Neural cell (in vitro differentiated cells): ENCODE measurements around the gene HNRNPLL. TPM values are rescaled to one million over a fixed set of nuclear protein-coding genes. Genes with fewer than 3 reads are reported as not detected.

Experiments
- H2AFZ ChIP-seq: fragments of 200-600, 300-800 bp; sonication (generic), shearing (Covaris generic); 2 replicates; pipeline ENCODE4 v1.6.0; 2014; ENCODE audit warnings: low read depth, mild to moderate bottlenecking, antibody characterized with exemption, low read length, moderate library complexity
- H3F3A ChIP-seq: fragments of 200-600 bp; shearing (Covaris generic); 2 replicates; pipeline ENCODE4 v1.6.1; 2016; ENCODE audit warnings: mild to moderate bottlenecking, moderate library complexity, mixed read lengths, antibody characterized with exemption, low read length; ENCODE audit not compliant: insufficient read depth, poor library complexity, severe bottlenecking
- H3K27ac ChIP-seq: fragments of 200-600, 300-800 bp; sonication (generic), shearing (Covaris generic); 2 replicates; pipeline ENCODE4 v1.5.1; 2014; ENCODE audit warnings: mild to moderate bottlenecking, low read length, moderate library complexity
- H3K27me3 ChIP-seq: fragments of 300-800, 200-600 bp; sonication (generic), shearing (Covaris generic); 2 replicates; pipeline ENCODE4 v1.6.0; 2014; ENCODE audit warnings: mild to moderate bottlenecking, low read depth, low read length, moderate library complexity; ENCODE audit not compliant: insufficient read depth
- H3K36me3 ChIP-seq: fragments of 300-800, 200-600 bp; sonication (generic), shearing (Covaris generic); 2 replicates; pipeline ENCODE4 v1.5.1; 2014; ENCODE audit warnings: mild to moderate bottlenecking, antibody characterized with exemption, low read length, moderate library complexity; ENCODE audit not compliant: insufficient read depth
- H3K4me2 ChIP-seq: fragments of 300-800, 200-600 bp; sonication (generic), shearing (Covaris generic); 2 replicates; pipeline ENCODE4 v1.6.0; 2014; ENCODE audit warnings: mild to moderate bottlenecking, low read length
- H3K4me3 ChIP-seq: fragments of 300-800, 200-600 bp; sonication (generic), shearing (Covaris generic); 2 replicates; pipeline ENCODE4 v1.5.1; 2014; ENCODE audit warnings: mild to moderate bottlenecking, low read length, moderate library complexity
- H3K79me2 ChIP-seq: fragments of 200-600 bp; shearing (Covaris generic); replicated peaks from 2 replicates; pipeline ENCODE4 v1.6.0; 2014; ENCODE audit warnings: mild to moderate bottlenecking, low read length, moderate library complexity; ENCODE audit not compliant: insufficient read depth
- H3K9ac ChIP-seq: fragments of 300-800, 200-600 bp; sonication (generic), shearing (Covaris generic); 2 replicates; pipeline ENCODE4 v1.6.1; 2016; ENCODE audit warnings: mild to moderate bottlenecking, low read length, mixed read lengths
- H3K9me2 ChIP-seq: fragments of 200-600 bp; shearing (Covaris generic); 2 replicates; pipeline ENCODE4 v1.6.1; 2016; ENCODE audit warnings: mild to moderate bottlenecking, low read length, mixed read lengths; ENCODE audit not compliant: insufficient read depth
- H3K9me3 ChIP-seq: fragments of 200-600, 300-800 bp; sonication (generic), shearing (Covaris generic); 2 replicates; pipeline ENCODE4 v1.6.1; 2016; ENCODE audit warnings: mild to moderate bottlenecking, mixed run types, low read length, moderate library complexity, mixed read lengths
- H4K20me1 ChIP-seq: fragments of 200-600 bp; shearing (Covaris generic); 2 replicates; pipeline ENCODE4 v1.6.1; 2016; ENCODE audit warnings: mild to moderate bottlenecking, mixed run types; ENCODE audit not compliant: insufficient read depth
- CTCF ChIP-seq: fragments of 450-650 bp; IDR thresholded peaks from 2 replicates; pipeline ENCODE4 v1.5.1; 2014; ENCODE audit warnings: antibody characterized with exemption, mild to moderate bottlenecking, moderate library complexity; ENCODE audit not compliant: poor library complexity, severe bottlenecking
- EP300 ChIP-seq: fragments of 450-650 bp; conservative IDR thresholded peaks from 2 replicates; pipeline ENCODE4 v1.6.1; 2014; ENCODE audit warnings: antibody characterized with exemption, mild to moderate bottlenecking, moderate library complexity; ENCODE audit not compliant: poor library complexity, severe bottlenecking
- EZH2 ChIP-seq: fragments of 200-600, 300-800 bp; shearing (Covaris generic), sonication (generic); IDR thresholded peaks from 2 replicates; pipeline ENCODE4 v1.6.1; 2014; ENCODE audit warnings: antibody characterized with exemption, low read length, borderline replicate concordance, mild to moderate bottlenecking; ENCODE audit not compliant: insufficient read depth, poor library complexity, severe bottlenecking
- MXI1 ChIP-seq: fragments of 450-650 bp; conservative IDR thresholded peaks from 2 replicates; pipeline ENCODE4 v1.6.1; 2014; ENCODE audit warnings: antibody characterized with exemption, mild to moderate bottlenecking; ENCODE audit not compliant: poor library complexity, severe bottlenecking
- POLR2AphosphoS5 ChIP-seq: IDR thresholded peaks from 2 replicates; pipeline ENCODE4 v1.6.1; 2012
- RAD21 ChIP-seq: fragments of 450-650 bp; conservative IDR thresholded peaks from 2 replicates; pipeline ENCODE4 v1.6.1; 2014; ENCODE audit warnings: antibody characterized with exemption, mild to moderate bottlenecking, moderate library complexity
- REST ChIP-seq: IDR thresholded peaks from 2 replicates; pipeline ENCODE4 v1.6.1; 2012; ENCODE audit warnings: borderline replicate concordance
- SMC3 ChIP-seq: fragments of 450-650 bp; conservative IDR thresholded peaks from 2 replicates; pipeline ENCODE4 v1.6.1; 2014; ENCODE audit warnings: antibody characterized with exemption, mild to moderate bottlenecking, moderate library complexity; ENCODE audit not compliant: poor library complexity
- TAF1 ChIP-seq: IDR thresholded peaks from 2 replicates; pipeline ENCODE4 v1.6.1; 2012; ENCODE audit warnings: low read depth
- polyA plus RNA-seq: library from polyadenylated mRNA; depleted of rRNA; stranded (reverse); fragments of >200 nt; gene quantifications from 2 replicates; pipeline ENCODE4 v1.2.3, GENCODE V29; 2014

Gene HNRNPLL
- polyA plus RNA-seq, 1 donor from 2014 or later = 63.5 TPM

GRCh38 chr2:38600242-38600891 lies 2.4 kb downstream of the HNRNPLL start:
- peaks cover 8% of the 10 kb centered on the region for H4K20me1 ChIP-seq
- no peak overlapping the region for H2AFZ ChIP-seq
- H3K27me3 ChIP-seq = no peaks in the 10 kb centered on the region
- H3K4me2 ChIP-seq = peak overlapping the region; percentile 62
- H3K9me2 ChIP-seq = no peaks in the 10 kb centered on the region
- H3F3A ChIP-seq = peaks cover 7% of the 10 kb centered on the region
- H3K9me3 ChIP-seq = no peaks in the 10 kb centered on the region
- no peak for TF ChIP-seq SMC3
- no peak for TF ChIP-seq CTCF
- no peak for TF ChIP-seq EZH2
- TF ChIP-seq RAD21 = no peak
- no peak for TF ChIP-seq EP300
- TF ChIP-seq TAF1 = no peak
- no peak for TF ChIP-seq REST
- TF ChIP-seq POLR2AphosphoS5 = no peak
- TF ChIP-seq MXI1 = no peak
- H3K27ac ChIP-seq = no peak overlapping the region
- peak overlapping the region; percentile 90 for H3K9ac ChIP-seq
- H3K79me2 ChIP-seq = peaks cover 64% of the 10 kb centered on the region
- H3K36me3 ChIP-seq = no peaks in the 10 kb centered on the region
- peak overlapping the region; percentile 87 for H3K4me3 ChIP-seq

- Histone ChIP-seq H3K4me2 (peak overlapping the region; percentile 62), H3K9me3 (no peaks in the 10 kb centered on the region), H3K4me3 (peak overlapping the region; percentile 87), H3F3A (peaks cover 7% of the 10 kb centered on the region), H3K9ac (no peak overlapping the region), H2AFZ (no peak overlapping the region), H4K20me1 (peaks cover 8% of the 10 kb centered on the region), H3K27me3 (no peaks in the 10 kb centered on the region), H3K9me2 (no peaks in the 10 kb centered on the region), H3K79me2 (peaks cover 71% of the 10 kb centered on the region), H3K27ac (no peak overlapping the region), H3K36me3 (no peaks in the 10 kb centered on the region)
- no peak for TF ChIP-seq REST
- TF ChIP-seq SMC3 = no peak
- TF ChIP-seq TAF1 = no peak
- TF ChIP-seq MXI1 = no peak
- TF ChIP-seq POLR2AphosphoS5 = no peak
- TF ChIP-seq EZH2 = no peak
- no peak for TF ChIP-seq RAD21
- TF ChIP-seq CTCF = no peak
- no peak for TF ChIP-seq EP300
Observed at GRCh38 chr2:38599706-38600105, 3.0 kb downstream of the HNRNPLL start.
